GM18909 (cell line): ENCODE results near the gene AHNAK2.
A peak's percentile ranks its signal among the peaks of the same experiment; 100 is the strongest.
"Not testable (repeated sequence)": the region's sequence is repeated elsewhere in the genome, so short reads cannot be mapped to it uniquely, and the experiment has no call there.

Experiments
- ATAC-seq: cut with Tn5 transposase; IDR thresholded peaks from one replicate; pipeline ENCODE4 v1.9.1; 2021; ENCODE audit warnings: mild to moderate bottlenecking; ENCODE audit not compliant: unreplicated experiment, poor library complexity

Gene AHNAK2

DNA sequence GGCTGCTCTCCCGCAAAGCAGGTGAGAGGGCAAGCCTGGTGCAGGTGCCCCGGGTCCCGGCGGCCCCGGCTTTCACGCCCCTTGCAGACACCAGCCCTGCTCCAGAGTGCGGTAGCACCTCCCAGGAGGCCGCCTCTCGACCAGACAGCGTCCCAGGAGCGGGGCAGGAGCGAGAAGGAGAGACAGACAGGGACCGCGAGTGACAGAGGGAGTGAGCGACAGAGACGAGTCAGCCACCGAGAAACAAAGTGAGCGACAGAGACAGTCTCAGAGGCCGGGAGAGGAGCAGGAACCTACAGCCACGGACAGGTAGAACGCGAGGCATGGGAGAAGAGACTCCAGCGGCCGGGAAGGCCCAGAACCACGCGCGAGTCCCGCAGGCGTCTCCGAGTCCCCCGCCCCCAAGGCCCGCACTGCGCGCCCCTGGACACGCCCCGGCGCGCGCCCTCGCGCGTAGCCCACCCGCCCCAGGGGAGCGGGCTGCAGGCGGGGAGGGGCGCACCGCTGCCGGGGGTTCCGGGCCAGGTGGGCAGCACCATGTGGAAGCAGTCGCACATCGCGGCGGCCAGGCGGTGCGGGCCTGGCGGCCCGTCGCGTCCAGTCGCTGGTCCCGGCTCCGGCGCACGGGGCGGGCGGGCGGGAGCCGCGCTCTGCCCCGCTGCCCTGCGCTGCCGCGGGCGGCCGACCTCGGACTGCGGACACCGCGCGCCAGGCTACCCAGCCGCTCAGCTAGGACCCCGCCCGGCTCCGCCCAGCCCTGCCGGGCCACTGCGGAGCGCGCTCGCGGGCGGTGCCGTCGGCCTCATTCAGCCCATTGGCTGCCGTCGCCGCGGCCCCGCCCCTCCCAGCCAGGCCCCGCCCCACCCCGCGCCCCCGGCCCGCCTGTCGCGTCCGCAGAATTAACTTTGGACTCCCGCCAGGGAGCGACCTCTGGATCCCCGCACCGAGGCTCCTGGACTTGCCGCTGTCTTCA, at the start of gene AHNAK2:
Gene AHNAK2 (minus strand): TSS at position 694 of the 973 bp plus-strand sequence. CDS start 137 bp downstream, at position 557.
- ATAC-seq, result no peak

DNA sequence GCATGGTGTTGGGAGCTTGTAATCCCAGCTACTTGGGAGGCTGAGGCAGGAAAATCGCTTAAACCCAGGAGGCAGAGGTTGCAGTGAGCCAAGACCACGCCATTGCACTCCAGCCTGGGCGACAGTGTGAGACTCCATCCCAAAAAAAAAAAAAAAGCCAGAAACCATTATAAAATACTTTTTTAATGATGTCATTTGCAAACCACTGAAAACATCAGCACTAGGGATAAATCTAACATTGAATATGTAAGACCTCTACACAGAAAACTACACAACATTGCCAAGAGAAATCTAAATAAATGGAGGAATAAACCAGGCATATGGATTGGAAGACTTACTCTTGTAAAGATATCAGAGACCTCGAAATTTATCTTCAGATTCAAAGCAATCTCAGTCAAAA, 49.5 kb upstream of the AHNAK2 start:
- ATAC-seq, result not testable (repeated sequence)

DNA sequence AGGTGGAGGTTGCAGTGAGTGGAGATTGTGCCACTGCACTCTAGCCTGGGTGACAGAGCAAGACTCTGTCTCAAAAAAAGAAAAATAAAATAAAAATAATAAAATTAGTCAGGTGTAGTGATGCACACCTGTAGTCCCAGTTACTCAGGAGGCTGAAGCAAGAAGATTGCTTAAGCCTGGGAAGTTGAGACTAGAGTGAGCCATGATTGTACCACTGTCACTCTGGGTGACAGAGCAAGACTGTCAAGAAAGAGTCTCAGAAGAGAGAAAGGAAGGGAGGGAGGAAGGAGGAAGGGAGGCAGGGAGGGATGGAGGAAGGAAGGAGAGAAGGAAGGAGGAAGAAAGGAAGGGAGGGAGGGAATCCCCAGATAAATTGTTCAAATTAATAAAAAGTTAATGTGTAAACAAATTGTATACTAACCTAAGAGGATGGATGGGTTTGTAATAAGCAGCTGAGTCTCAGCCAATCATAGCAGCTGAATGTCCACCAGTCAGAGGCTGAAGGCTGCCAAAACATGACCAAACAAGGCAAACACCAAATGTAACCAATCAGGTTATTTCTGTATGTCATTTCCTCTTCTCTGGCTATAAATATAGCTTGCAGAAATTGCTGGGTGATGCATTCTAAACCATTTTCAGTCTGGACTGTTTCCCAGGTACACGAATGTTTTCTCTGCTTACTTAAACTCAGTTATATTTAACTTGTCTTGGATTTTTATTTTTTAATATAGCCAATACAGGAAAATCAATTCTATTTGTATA, 48.8 kb upstream of the AHNAK2 start:
- ATAC-seq, result no peak

DNA sequence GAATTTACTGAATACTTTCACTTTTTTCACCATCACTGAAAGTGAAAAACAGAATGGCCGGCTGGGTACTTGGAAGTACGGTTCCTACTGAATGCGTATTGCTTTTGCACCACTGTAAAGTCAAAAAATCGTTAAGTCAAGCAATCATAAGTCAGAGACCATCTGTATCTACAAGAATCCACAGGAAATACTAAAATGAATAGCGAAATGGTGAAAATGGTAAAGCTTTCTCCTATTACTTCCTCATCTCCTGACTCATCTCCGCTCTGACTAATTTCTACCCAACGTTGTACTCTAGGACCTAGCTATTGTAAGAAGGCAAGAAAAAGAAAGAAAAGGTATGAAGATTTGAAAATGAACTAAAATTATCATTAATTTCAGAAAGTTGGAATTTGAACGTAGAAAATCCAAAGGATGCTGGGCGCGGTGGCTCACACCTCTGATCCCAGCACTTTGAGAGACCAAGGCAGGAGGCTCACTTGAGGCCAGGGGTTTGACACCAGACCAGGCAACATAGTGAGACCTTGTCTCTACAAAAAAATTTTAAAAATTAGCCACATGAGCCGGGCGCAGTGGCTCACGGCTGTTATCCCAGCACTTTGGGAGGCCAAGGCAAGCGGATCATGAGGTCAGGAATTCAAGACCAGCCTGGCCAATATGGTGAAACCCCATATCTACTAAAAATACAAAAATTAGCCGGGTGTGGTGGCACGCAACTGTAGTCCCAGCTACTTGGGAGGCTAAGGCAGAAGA, 48.0 kb upstream of the AHNAK2 start:
- ATAC-seq, result no peak

DNA sequence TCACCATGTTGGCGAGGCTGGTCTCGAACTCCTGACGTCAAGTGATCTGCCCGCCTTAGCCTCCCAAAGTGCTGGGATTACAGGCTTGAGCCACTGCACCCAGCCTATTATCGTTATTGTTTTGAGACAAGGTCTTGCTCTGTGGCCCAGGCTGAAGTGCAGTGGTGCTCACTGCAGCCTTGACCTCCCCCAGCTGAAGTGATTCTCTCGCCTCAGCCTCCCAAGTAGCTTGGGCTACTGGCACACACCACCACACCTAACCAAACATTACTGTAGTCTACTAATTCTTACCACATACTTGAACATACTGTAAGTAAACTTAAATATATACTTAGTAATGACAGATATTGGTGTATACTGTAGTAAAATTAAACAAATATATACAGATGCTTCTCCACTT, 47.3 kb upstream of the AHNAK2 start:
- no peak for ATAC-seq

- ATAC-seq, result no peak
Observed at GRCh38 chr14:105023791-105024480, 45.8 kb upstream of the AHNAK2 start.

DNA sequence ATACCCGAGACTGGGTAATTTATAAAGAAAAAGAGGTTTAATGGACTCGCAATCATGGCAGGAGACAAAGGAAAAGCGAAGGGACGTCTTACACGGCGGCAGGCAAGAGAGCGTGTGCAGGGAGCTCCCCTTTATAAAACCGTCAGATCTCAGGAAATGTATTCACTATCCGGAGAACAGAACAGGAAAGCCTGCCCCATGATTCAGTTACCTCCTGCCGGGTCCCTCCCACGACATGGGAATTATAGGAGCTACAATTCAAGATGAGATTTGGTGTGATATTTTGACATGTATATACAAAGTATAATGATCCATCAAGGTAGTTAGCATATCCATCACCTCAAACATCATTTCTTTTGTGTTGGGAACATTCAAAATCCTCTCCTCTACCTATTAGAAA, 45.0 kb upstream of the AHNAK2 start:
- ATAC-seq, result no peak

GRCh38 chr14:105022276-105022670, 44.1 kb upstream of the AHNAK2 start:
- no peak for ATAC-seq

DNA sequence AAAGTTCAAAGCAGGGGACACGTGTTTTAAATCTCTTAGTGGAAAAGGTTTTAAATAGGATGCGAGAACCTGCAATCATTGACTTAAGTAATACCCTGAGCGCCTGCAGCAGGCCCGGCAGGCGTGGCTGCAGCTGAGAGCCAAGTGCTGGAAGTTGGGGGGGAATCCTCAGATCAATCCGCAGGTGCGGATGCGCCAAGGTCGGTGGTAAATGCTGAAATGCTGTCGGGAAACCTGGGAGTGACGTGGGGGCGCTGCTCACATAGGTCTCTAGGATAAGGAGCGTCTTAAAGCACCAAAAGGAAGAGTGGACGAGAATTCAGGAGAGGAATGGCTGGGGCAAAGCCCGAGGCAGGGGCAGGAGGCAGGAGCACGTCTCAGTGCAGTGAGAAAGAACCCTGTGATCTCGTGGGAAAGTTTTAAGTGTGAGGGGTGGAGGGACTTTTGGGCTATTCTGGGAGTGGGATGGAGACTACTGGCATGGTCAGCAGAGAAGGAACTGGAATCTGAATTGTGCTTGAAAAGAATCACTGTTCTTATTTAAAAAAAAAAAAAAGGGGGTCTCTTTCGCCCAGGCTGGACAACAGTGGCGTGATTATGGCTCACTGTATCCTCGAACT, 43.6 kb upstream of the AHNAK2 start:
- no peak for ATAC-seq

- ATAC-seq, result peak; percentile 85
Observed at GRCh38 chr14:105020815-105021655, 42.9 kb upstream of the AHNAK2 start, which contains the start of gene CDCA4. CDCA4 (minus strand) TSS chr14:105021083; CDS start chr14:105011929, 9,154 bp downstream.

DNA sequence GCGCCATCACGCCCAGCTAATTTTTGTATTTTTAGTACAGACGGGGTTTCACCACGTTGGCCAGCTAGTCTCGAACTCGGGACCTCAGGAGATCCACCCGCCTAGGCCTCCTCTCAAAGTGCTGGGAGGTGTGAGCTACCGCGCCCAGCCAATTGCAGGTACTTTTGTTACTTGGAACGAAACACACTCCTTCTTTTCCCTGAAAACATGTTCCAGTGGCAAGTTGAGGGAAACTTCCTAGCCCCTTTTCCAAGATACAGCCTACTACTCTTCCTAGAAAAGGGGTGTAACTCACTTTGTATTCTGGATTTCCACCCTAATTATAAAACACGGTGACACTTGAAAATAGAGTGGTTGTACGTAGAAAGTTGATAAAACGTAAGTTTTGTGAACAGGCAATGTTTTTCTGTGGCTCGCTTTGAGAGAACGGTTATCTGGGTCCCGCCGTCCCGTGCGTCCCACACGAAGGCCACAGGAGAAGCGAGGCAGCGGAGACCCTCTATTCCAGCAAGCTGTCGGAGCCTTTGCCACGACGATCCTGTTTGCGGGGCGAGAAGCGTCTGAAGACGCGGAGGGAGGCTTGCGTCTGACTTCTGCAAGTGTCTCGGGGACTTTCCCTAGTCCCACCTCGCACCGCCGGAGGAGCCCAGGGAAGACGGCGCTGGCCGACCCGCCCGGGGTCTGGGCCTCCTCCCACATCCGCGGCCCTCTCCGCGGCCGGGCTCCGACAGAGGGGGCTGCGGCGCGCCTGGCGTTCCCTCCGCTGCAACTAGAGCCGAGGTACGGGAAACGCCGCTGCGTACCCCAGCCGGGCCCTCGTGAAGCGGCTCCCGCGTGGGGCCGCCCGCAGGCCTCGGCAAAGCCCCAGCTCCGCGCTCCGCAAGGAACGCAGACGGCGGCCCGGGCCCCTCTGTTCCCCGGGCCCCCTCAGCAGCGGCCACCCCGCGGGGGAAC, 42.0 kb upstream of the AHNAK2 start:
- peak; percentile 25 for ATAC-seq

DNA sequence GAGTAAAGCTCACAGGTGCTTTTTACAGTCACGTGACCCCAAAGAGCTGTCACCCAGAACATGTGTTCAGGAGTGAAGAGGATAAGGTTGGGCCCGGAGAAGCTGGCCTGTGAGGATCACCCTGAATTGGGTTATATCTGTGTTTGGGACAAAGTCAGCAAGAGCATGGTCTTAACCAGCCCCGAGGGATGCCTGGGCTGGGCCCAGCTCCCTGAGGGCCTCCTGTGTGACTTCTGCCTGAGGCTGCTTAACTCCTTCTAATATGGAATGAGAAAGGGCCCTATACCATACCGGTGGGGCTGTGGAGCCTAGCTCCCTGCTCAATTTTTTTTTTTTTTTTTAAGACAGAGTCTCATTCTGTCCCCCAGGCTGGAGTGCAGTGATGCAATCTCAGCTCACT, 40.2 kb upstream of the AHNAK2 start:
- ATAC-seq, result no peak

DNA sequence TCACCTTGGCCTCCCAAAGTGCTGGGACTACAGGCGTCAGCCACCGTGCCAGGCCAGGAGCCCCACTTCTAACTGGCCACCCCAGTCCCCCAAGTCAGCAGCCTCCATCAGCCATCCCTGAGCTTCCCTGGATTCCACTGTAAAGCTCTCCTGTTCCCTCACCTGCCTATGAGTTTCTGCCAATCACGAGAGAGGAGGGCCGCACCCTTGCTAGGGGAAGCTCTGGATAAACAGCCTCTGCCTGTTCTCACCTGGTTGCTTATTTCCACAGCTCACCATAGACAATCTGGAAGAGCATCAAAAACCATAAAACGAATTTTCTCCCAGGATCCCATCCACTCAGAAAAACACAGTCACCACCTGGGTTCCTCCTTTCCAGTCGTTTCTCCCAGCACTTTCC, 37.7 kb upstream of the AHNAK2 start:
- ATAC-seq, result no peak

GRCh38 chr14:105015242-105015641, 37.1 kb upstream of the AHNAK2 start:
- no peak for ATAC-seq

GRCh38 chr14:105014631-105015030, 36.5 kb upstream of the AHNAK2 start:
- ATAC-seq, result no peak

- no peak for ATAC-seq
Observed at GRCh38 chr14:105014032-105014431, 35.9 kb upstream of the AHNAK2 start.

DNA sequence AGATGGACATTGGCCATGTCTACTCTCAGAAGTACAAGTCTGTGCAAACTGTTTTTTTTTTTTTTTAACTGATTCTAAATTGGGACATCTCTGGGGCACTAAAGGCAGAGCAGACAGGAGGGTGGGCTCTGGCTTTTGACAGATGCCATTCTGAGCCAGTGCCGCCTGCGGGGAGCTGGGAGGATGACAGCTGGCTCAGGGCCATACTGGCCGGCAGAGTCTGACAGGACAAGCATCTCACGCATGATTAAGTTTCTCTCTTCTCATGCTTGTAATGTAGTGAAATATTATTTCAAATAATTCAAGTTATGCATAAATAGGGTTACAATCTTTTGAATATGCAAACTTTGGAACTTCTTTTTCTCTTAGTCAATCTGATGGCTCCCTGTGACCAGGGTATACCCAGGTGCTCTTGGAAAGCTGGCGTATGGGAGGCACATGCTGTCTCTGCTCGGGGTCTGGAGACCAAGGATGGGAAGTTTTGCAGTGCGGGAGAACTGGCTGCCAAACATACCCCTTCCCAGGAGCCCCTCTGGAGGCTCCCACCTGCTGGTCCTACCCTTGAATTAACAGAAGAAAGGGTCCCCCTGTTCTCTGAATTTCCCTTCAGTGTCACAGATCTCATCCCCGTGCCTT, 35.1 kb upstream of the AHNAK2 start:
- no peak for ATAC-seq
